HG03095 (cell line): Measurements from ENCODE around the gene ATP8A2.
"Not testable (repeated sequence)": the region's sequence is repeated elsewhere in the genome, so short reads cannot be mapped to it uniquely, and the experiment has no call there.

Source experiments
- ATAC-seq: cut with Tn5 transposase; IDR thresholded peaks from one replicate; pipeline ENCODE4 v1.9.1; 2021; ENCODE audit warnings: moderate library complexity; ENCODE audit not compliant: unreplicated experiment

ATP8A2 gene

DNA sequence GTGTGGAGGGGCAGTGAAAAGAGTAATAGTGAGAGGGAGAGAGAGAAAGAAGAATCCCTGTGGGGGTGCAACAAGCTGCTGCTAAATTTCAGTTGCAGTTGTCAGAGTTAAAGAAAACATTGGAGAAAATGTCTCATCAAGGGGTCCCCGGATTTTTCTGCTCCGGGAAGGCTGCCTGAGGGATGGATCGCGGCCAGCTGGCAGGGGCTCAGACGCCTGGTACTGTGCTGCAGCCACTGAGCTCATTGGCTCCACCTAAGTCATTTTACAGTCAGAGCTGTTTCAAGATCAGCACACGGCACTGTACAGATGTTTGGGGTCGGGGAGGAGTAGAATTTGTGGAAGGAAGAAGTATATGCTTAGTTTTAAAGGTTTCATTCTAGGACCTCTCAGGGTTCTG lies 573.8 kb downstream of the ATP8A2 start:
- ATAC-seq, result no peak

DNA sequence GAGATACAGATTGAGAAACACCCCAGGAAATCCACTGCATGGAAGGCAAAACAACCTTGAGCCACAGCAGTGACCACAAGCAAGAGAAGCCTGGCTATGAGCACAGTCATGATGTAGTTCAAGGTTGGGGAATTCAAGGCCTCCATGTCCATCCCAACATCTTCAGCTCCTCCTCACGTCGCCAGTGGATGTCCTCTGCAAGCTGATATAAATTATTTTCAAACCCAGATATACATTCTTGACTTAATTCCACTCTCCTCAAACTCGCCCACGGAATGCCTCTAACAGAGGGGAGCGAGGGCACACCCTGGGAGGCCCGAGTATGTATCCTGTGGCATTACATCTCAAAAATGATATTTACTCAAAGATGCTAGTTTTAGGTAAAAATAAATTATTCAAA lies 574.5 kb downstream of the ATP8A2 start:
- no peak for ATAC-seq

DNA sequence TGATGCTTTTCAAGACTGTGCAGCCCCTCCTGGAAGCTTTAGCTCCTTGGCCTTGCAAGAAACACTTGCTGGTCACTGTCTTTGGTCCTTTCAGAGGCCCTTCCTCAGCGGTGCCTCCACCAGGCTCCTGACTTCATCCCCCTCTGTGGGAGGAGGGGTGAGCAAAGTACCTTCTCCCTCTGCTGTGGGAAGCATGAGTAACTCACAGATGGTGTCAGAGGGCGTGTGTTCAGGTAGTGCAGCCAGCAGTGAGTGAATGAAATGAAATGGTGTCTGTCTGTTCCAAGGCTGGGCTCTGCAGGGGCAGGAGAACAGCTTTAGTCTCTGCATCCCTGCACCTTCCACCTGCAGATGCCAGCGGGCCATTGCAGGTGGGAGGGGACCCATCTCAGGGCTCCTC lies 577.1 kb downstream of the ATP8A2 start:
- no peak for ATAC-seq

DNA sequence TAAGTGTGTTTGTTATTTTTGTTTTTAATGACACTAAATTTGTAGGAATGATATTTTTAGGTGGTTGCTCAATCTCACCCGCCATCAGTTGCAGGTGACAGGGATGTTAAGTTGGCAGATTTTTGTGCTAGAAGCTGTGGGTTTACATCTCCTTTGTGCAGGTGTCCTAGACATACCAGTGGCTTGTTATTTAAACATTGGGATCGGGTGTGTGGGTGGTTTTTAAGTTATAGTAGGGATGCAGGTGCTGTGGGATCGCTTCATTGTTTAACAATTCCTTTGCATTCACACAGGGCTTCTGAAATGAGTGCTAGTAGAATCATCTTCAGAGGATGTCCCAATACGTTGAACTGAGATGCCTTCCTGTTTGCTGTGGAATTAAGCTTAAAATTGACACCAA lies 580.1 kb downstream of the ATP8A2 start:
- ATAC-seq, result no peak

GRCh38 chr13:25954080-25954479 lies 582.3 kb downstream of the ATP8A2 start:
- not testable (repeated sequence) for ATAC-seq

- not testable (repeated sequence) for ATAC-seq
Observed at GRCh38 chr13:25954943-25955342, 583.2 kb downstream of the ATP8A2 start.

GRCh38 chr13:25958986-25959385 lies 587.2 kb downstream of the ATP8A2 start:
- ATAC-seq, result no peak

DNA sequence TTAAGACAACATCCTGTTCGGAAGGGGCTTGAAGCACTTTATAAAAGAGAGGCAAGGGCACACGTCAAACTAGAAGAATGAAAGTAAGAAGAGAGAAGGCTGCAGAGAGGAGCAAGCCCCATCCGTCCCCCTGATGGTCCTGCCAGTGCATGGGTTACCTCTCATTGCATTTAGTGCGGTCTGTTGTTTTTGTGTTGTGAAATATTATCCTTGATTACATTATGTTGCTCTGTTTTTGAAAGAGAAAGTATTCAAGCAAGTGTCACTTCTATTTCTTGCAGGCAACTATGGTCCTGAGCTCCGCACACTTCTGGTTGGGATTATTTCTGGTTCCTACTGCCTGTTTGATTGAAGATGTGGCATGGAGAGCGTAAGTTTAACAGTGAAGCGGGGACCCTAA lies 589.5 kb downstream of the ATP8A2 start:
- no peak for ATAC-seq

- ATAC-seq, result no peak
Observed at GRCh38 chr13:25963674-25964073, 591.9 kb downstream of the ATP8A2 start.

GRCh38 chr13:25965596-25965995 lies 593.8 kb downstream of the ATP8A2 start:
- no peak for ATAC-seq

DNA sequence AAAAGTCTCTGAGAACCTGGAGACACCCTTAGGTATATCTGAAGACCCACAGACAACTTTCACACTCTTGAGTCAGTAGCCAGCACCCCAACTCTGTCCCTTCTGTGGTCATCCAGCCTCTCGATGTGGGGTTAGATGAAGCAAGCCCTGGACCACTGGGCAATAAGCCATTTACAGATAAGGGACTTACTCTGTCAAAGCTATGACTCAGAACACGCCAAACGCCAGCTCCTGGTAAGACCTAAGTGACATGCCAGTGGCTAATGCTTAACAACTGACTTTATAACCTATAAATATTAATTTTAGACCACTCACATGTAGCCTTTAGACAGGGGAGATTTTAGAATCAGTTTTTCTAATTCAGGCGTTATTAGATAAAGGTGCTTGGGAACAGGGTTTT lies 594.3 kb downstream of the ATP8A2 start:
- ATAC-seq, result no peak

DNA sequence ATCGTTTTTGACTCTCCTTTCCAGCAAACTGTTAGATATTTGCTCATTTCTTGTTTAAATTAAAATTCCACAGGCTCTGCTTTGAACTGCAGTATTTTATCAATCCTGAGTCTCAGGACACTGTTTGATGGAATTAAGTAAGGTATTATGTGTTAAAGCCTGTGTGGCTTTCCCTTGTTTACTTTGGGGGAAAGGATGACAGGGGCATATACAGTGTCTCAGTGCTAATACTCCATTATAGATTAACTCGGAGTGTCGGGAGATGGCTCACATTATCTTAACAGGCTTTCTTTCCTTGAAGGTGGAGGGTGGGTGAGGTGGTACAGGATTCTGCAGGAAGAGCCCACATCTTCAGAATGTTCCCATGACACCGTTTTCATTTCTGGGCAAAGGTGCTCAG lies 595.4 kb downstream of the ATP8A2 start:
- ATAC-seq, result no peak

DNA sequence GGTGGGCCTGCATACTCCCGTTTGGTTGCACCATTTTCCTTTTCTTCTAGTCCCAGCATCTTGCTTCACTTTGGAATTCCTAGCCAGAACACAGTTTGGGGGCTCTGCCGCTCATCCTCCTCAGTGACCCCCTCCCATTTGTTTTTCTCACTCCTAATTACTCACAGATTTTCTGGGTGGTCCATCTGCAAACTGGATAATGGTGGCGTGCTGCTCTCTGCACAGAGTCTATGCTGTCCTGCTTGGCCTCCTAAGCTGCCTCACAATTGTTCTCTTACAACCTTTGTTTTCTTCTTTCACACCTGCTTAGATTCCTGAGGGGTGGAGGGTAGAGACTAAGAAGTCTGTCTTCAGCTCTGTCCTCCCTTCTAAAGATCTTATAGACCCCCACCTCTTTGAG lies 599.3 kb downstream of the ATP8A2 start:
- no peak for ATAC-seq

DNA sequence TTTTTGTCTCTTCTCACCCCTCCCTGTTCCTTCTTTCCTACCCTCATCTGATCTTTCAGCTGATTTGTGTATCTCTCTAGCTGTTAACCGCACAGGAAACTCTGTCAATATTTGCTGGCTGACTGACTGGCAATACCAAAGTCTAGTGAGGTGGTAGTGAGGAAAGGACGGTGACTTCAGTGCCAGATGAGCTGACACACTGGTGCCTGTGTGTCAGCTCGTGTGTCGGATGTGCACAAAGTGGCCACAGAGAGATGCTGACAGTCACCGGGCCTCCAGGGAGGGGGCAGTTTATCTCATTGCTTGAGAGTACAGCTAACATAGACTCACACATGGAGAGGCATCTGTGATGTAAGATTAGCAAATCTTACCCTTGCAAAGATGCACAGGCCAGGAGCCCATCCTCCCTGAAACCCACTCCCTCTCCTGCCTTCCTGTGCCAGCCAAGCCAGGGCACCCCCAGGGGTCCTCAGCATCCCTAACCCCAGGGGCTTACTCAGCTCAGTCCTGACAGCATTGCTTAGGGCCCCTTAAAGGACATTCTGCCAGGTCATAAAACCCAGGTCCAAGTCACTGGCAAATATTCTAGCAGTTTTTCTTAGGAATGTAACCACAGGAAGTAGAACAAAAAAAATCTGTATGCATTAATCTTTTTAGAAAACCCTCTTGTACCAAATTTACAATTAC lies 599.8 kb downstream of the ATP8A2 start:
- no peak for ATAC-seq

GRCh38 chr13:25973085-25973484 lies 601.3 kb downstream of the ATP8A2 start:
- ATAC-seq, result no peak

- ATAC-seq, result no peak
Observed at GRCh38 chr13:25973576-25973975, 601.8 kb downstream of the ATP8A2 start.

DNA sequence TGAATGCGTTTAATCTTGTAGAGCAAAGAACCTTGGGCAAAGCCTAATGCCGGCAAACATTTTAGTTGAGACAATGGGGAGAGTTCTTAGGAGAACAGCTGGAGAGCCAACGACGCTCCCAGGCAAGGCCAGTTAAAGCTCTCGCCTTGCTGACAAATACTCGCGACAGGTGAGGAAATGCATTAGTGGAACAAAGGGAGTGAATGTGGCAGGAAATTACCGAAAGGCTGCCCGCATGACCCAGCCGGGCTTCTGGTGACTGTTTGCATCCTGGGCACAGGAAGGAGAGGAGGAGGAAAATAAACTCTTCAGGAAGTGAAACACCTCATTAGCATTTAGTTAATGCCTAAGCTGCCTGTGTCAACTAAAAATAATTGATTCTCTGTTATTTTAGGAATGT lies 605.4 kb downstream of the ATP8A2 start:
- no peak for ATAC-seq

DNA sequence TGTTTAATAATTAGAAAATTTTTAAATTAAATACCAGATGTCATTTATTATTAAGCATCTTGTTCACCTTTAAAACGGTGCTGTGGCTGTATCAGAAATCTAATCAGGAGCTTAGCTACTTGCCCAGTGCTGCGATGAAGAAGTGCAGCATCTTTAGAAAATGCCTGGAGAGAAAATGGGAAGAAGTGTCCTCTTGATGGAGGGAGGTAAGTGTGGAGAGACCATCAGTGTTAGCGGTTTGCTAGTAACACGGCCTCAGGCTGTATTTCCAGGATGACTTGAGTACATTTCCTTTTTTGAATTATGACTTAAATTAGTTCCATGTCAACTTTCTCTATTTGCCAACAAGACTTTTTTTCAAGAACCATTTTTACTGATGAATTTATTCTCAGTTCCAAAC lies 605.9 kb downstream of the ATP8A2 start:
- no peak for ATAC-seq

GRCh38 chr13:25978961-25979360 lies 607.2 kb downstream of the ATP8A2 start:
- ATAC-seq, result no peak

GRCh38 chr13:25979371-25979770 lies 607.6 kb downstream of the ATP8A2 start:
- no peak for ATAC-seq

GRCh38 chr13:25980255-25980654 lies 608.5 kb downstream of the ATP8A2 start:
- no peak for ATAC-seq

- ATAC-seq, result no peak
Observed at GRCh38 chr13:25981060-25981459, 609.3 kb downstream of the ATP8A2 start.

DNA sequence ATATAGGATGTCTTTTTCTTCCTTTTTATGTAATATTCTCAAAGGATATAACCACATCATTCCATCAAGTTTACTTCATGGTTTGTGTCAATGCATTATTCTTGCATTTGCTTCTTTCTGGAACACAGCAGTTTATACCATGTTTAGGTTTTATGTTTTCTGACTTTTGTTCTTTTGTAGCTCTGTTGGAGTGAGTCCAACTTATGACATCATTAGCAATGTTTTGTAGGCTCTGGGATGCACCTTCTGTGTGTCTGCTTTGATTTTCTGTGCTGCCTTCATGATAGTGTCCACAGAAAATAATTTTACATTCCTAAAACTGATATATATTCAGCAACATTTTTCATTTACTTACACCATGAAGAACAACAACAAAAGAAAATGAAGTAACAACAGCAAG lies 611.1 kb downstream of the ATP8A2 start:
- ATAC-seq, result no peak
